Astrocyte of the spinal cord (primary cell): ENCODE data around the gene RASIP1.

ENCODE experiments used
- DNase-seq: peaks from one replicate; pipeline ENCODE4 v3.0.0; 2011; ENCODE audit warnings: low read depth, low spot score
- H3K4me3 ChIP-seq: 2 replicates; pipeline ENCODE4 v1.5.1; 2011; ENCODE audit warnings: low read depth, mild to moderate bottlenecking, low read length, moderate library complexity
- in situ Hi-C: cut with HindIII; loops from 2 replicates; pipeline ENCODE4 v1.10.0; 2017; ENCODE audit warnings: low sequenced_read_pairs
- TF ChIP-seq, protein P1 (sequence below): IDR thresholded peaks from 2 replicates; pipeline ENCODE4 v1.5.1; 2012; ENCODE audit warnings: low read depth, mild to moderate bottlenecking, low read length, inconsistent platforms

Gene RASIP1

DNA sequence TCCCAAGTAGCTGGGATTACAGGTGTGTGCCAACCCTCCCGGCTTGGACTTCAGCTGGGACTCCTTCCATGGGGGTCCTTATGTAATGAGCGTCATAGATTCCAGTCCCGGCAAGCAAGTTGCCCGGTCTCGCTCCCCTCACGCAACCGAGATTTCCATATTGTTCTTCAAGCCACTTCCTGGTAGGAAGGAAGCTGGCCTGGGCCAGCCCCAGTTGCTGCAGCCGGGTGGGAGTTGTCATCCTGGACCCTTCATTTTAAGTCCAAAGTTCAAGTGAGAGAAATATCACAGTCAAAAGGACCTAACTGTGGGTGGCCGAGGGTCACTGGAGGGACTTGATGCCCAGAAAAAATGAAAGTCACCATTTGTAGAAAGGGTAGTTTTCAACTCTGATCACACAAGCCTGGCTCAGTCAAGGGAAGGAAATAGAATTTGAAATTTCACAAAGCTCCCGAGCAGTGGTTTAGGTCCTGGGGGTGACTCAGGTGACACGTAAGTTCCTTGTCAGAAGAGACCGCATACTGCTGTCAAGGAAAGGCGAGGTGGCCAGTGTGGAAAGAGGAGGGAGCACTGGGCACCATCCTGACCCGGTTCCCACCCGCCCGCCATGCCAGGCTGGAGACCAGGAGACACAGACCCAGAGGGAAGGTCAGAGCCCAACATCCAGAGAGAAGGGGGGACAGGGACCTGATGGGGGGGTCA, 20.2 kb upstream of the RASIP1 start:
- no peak for DNase-seq
- in situ Hi-C loops = no loop called here
- no peak overlapping the region for H3K4me3 ChIP-seq
- TF ChIP-seq, protein P1, sequence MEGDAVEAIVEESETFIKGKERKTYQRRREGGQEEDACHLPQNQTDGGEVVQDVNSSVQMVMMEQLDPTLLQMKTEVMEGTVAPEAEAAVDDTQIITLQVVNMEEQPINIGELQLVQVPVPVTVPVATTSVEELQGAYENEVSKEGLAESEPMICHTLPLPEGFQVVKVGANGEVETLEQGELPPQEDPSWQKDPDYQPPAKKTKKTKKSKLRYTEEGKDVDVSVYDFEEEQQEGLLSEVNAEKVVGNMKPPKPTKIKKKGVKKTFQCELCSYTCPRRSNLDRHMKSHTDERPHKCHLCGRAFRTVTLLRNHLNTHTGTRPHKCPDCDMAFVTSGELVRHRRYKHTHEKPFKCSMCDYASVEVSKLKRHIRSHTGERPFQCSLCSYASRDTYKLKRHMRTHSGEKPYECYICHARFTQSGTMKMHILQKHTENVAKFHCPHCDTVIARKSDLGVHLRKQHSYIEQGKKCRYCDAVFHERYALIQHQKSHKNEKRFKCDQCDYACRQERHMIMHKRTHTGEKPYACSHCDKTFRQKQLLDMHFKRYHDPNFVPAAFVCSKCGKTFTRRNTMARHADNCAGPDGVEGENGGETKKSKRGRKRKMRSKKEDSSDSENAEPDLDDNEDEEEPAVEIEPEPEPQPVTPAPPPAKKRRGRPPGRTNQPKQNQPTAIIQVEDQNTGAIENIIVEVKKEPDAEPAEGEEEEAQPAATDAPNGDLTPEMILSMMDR = no peak

DNA sequence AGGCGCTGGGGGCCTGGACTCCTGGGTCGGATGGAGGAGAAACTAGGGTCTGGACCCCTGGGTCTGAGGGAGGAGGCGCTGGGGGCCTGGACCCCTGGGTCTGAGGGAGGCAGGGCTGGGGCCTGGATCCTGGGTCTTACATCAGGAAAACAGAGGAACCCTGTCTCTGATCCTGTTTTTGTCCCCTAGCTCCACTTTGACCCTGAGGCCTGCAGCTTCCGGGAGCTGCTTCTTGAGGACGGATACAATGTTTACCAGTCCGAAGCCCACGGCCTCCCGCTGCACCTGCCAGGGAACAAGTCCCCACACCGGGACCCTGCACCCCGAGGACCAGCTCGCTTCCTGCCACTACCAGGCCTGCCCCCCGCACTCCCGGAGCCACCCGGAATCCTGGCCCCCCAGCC, 17.3 kb upstream of the RASIP1 start:
- DNase-seq = no peak
- in situ Hi-C loops = no loop called here
- TF ChIP-seq, protein P1 = no peak
- H3K4me3 ChIP-seq = no peak overlapping the region

DNA sequence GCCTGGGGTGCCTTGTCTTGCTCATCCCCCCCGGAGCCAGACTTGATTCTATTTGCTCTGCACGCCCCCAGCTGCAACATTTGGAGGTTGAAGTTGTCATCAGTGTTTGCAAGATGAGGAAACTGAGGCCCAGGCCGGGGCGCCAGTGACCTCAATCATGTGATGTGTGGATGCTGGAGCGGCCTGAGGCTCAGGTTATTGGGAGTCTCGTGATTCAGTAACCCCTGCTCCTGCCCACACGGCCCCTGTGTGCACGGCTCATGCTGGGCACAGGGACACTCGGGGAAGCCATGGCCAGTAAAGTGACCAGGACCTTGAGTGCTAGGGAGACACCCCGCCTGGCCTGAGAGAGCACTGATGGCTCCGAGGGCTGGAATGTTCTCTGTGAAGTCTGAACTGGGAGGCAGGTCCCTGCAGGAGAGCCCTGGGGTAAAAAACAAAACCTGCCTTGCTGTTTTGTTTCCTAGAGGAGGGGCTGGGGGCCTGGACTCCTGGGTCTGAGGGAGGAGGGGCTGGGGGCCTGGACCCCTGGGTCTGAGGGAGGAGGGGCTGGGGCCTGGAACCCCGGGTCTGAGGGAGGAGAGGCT, 16.8 kb upstream of the RASIP1 start:
- in situ Hi-C loops = no loop called here
- DNase-seq = no peak
- TF ChIP-seq, protein P1 = no peak
- no peak overlapping the region for H3K4me3 ChIP-seq

DNA sequence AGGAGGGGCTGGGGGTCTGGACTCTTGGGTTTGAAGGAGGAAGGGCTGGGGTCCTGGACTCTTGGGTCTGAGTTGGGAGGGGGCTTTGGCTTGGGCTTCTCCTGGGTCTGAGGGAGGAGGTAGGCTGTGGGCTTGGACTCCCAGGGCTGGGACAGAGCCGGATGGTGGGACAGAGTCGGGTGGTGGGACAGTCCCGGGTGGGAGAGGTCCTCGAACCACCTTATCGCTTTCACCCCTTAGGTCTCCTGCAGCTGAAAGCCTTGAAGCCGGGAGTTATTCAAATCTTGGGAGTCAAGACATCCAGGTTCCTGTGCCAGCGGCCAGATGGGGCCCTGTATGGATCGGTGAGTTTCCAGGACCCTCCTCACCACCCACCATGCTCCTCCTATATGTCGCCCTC, 16.3 kb upstream of the RASIP1 start:
- TF ChIP-seq, protein P1 = no peak
- H3K4me3 ChIP-seq = no peak overlapping the region
- in situ Hi-C loops = no loop called here
- no peak for DNase-seq

DNA sequence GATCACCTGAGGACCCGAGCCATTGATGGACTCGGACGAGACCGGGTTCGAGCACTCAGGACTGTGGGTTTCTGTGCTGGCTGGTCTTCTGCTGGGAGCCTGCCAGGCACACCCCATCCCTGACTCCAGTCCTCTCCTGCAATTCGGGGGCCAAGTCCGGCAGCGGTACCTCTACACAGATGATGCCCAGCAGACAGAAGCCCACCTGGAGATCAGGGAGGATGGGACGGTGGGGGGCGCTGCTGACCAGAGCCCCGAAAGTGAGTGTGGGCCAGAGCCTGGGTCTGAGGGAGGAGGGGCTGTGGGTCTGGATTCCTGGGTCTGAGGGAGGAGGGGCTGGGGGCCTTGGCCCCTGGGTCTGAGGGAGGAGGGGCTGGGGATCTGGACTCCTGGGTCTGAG, 15.8 kb upstream of the RASIP1 start:
- H3K4me3 ChIP-seq = no peak overlapping the region
- no peak for DNase-seq
- TF ChIP-seq, protein P1 = no peak
- in situ Hi-C loops = no loop called here

DNA sequence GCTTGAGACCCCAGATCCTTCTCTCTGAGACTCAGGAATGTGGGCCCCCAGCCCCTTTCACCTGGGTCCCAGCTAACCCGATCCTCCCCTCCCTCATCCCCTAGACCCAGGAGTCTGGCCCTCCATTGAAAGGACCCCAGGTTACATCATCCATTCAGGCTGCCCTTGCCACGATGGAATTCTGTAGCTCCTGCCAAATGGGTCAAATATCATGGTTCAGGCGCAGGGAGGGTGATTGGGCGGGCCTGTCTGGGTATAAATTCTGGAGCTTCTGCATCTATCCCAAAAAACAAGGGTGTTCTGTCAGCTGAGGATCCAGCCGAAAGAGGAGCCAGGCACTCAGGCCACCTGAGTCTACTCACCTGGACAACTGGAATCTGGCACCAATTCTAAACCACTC, 15.4 kb upstream of the RASIP1 start:
- no peak overlapping the region for H3K4me3 ChIP-seq
- DNase-seq = no peak
- in situ Hi-C loops = no loop called here
- TF ChIP-seq, protein P1 = no peak
